ENCODE results near the gene BAIAP2L1.

GRCh38 chr7:98360221-98361130 is 40.4 kb downstream of the BAIAP2L1 start:
- TF ChIP-seq CTCF (conservative IDR thresholded peaks at IDR 0.05; ENCODE audit: low read depth in 2 of 2), result peak in 1 of 2 experiments; percentile 23; a peak in 1 of 4 replicates
- no peak for TF ChIP-seq ETS1 (IDR thresholded peaks at IDR 0.05)
- TF ChIP-seq REST (IDR thresholded peaks at IDR 0.05; ENCODE audit: unreplicated experiment), result no peak
- no peak for TF ChIP-seq EZH2phosphoT487 (IDR thresholded peaks at IDR 0.05; ENCODE audit: unreplicated experiment)
- TF ChIP-seq EZH2 (IDR thresholded peaks at IDR 0.05; ENCODE audit: low read depth, unreplicated experiment), result no peak
- no peak for TF ChIP-seq CREB1 (CRISPR knock-in tag; IDR thresholded peaks at IDR 0.05; ENCODE audit: low read depth)
- no peak for TF ChIP-seq POLR2AphosphoS5 (IDR thresholded peaks at IDR 0.05; ENCODE audit: low read depth)
- no peak for TF ChIP-seq ZNF114 (CRISPR knock-in tag; IDR thresholded peaks at IDR 0.05)
- no peak for TF ChIP-seq ZNF331 (CRISPR knock-in tag; IDR thresholded peaks at IDR 0.05; ENCODE audit: low read depth)
- no peak for TF ChIP-seq STAT1 (IDR thresholded peaks at IDR 0.05; ENCODE audit: unreplicated experiment)
- no peak for TF ChIP-seq NANOG (IDR thresholded peaks at IDR 0.05; ENCODE audit: borderline replicate concordance)
- TF ChIP-seq JUNB (IDR thresholded peaks at IDR 0.05; ENCODE audit: unreplicated experiment), result no peak
- TF ChIP-seq ZNF462 (CRISPR knock-in tag; IDR thresholded peaks at IDR 0.05), result no peak

Data from GM23338 (cell line).